ENCODE data around the gene KAZN.
A peak's percentile ranks its signal among the peaks of the same experiment; 100 is the strongest.

Gene KAZN

DNA sequence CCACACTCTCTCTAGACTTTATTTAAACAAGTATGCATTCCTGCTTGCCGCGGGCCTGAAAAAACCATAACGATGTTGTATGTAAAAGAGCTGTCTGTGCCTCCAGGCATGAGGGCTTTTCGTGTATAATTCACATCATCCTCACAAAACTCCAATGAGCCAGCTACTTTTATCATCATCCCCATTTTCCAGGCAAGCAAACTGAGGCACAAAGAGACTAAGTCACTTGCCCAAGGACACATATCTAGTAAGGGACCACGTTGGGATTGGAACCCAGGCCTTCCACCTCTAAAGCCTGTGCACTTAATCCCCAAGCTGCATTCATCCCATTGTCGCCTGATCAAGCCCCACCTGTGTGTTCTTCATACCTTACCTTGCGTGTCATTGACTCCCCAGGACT, 226.9 kb downstream of the KAZN start:
- DNase-seq (ENCODE audit: low spot score): no peak

- DNase-seq (ENCODE audit: low spot score): no peak
Observed at GRCh38 chr1:14826172-14826636, 227.7 kb downstream of the KAZN start.

- no peak for DNase-seq (ENCODE audit: low spot score)
Observed at GRCh38 chr1:14826731-14827326, 228.3 kb downstream of the KAZN start.

DNA sequence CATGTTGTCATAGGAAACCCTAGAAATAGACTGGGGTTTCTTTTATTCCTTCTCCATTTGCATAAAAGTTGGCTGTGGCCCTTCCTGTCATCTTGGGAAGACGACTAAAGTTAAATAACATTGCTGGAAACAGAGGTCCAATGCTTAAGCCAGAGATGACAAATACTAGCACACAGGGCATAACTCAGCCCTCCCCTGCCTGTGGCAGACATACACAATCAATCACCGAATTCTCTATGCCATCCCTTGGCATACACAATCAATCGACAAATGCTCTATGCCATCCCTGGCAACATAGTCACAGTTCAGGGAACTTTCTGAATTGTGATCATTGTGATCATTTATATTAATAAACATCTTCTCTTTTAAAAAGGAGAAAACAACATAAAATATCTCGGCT, 229.4 kb downstream of the KAZN start:
- no peak for DNase-seq (ENCODE audit: low spot score)

DNA sequence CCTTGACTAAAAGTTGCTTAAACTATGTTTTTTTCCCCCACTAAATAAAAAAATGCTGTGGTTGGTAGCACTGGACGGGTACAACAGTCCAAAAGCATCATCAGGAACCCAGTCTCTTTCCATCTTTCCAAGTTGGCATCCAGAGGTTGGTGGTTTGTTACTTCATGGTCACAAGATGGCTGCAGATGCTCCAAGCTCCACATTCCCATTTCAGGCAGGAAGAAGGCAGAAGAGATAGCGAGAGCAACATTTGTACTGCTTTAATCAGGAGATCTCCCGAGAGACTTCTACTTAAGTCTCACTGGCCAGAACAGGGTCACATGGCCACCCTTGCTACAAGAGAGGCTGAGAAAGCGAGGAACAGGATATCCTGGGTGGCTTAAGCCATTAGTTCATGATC, 230.2 kb downstream of the KAZN start:
- DNase-seq (ENCODE audit: low spot score): no peak

GRCh38 chr1:14835725-14836124, 237.2 kb downstream of the KAZN start:
- DNase-seq (ENCODE audit: low spot score): no peak

- no peak for DNase-seq (ENCODE audit: low spot score)
Observed at GRCh38 chr1:14836426-14837140, 238.1 kb downstream of the KAZN start.

DNA sequence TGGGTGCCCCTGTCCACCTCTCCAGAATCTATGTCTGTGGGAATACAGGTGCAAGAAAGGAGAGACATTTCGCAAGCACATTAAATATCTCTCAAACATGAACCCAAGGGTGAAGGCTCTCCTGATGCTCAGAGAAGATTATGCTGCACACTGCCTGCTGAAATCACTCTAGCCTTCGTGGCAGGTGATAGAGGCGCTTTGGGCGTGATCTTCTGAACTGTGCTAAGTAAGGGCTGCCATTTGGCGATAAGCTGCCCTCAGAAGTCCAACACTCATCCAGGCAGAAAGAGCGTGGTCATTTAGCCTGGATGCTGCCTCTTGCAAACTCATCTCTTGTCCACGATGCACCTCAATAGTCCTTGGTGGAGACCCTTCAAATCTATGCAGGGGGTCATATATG, 241.9 kb downstream of the KAZN start:
- no peak for DNase-seq (ENCODE audit: low spot score)

DNA sequence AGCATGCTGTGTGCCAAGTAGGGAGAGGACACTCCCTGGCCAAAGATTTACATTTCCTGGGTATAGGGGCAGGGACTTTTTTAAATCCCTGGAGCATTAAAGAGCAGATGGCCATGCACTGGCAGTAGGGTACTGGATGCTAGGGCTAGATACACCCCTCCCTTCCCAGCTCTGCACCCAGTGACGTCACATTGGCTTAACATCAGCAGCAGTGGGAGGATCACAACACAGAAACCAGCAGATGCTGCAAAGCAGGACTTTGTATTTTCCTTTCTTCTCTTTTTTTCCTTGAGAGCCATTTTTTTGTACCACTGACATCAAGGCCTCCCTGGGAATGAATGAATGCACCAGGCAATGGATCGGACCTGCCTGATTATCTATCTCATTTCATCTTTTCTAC, 243.0 kb downstream of the KAZN start:
- DNase-seq (ENCODE audit: low spot score): no peak

DNA sequence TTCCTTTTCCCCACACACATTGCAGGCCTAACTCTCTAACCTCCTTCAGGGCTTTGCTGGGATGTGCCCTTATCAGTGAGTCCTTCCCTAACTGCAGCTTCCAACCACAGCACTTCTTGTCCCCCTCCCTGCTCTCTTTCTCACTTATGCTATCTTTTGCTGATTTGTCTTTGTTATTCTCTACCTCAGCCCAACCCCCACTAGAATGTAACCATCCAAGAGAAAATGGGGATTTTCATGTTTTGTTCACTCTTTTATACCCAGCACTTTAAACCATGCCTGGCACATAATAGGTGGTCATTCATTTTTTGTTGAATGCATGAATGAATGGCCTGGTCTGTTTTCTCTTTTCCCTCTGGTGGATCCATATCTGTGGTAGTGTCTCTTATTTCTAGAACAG, 243.5 kb downstream of the KAZN start:
- DNase-seq (ENCODE audit: low spot score): no peak

DNA sequence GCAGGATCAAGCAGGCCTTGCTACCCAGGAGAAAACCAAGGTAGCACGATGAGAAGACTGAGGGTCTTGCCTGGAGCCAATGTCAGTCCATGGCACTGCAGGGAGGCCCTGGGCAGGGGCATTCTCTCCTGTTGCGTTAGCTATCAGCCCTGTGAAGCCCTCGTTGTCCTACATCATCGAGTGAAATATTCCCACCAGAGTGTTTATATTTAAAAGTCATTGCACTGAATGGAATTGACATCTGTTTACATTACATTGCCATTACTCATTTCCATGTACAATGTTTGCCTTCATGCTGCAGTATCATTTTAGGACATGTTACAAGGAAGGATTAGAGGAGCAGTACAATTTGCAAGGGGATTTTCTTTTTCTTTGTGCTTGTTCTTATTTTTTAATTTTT, 243.9 kb downstream of the KAZN start:
- no peak for DNase-seq (ENCODE audit: low spot score)

GRCh38 chr1:14842891-14843290, 244.4 kb downstream of the KAZN start:
- no peak for DNase-seq (ENCODE audit: low spot score)

DNA sequence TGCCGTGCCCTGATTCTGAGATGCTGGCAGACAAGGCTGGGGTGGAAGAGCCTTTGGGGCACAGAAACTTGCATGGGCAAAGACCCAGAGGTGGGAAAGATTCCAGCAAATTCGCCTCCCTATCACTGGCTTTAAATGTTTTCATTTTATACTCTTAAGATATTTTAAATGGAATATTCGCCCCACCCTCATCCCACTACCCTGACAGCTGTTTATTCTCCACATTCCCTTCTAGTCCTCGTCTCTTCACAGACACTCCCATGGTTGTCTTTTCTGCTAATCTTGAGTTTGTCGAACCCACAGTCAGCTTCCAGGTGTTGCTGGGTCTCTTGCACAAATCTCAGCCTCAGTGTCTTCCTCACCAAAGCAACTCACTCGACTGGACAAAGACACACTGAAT, 245.0 kb downstream of the KAZN start:
- DNase-seq (ENCODE audit: low spot score): no peak

GRCh38 chr1:14844356-14844755, 245.9 kb downstream of the KAZN start:
- no peak for DNase-seq (ENCODE audit: low spot score)

- no peak for DNase-seq (ENCODE audit: low spot score)
Observed at GRCh38 chr1:14844923-14845617, 246.6 kb downstream of the KAZN start.

DNA sequence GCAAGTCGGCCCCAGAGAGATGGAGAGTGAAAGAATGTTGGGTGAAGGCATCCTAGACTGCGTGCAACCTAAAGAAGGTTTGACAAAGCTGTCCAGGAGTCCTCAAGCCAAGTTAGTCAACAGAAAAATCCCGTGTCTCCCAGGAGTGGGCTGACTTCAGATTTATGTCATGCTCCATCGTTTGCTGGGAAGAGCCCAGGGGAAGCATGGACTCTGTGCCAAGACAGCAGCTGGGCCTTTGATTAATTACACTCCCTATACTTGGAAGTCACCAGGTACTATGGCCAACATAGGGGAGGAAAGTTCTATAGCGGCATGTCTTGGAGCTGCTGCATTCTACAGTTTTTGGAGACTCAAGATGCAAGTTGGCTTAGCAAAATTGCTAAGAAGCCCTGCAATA, 247.4 kb downstream of the KAZN start:
- DNase-seq (ENCODE audit: low spot score): no peak

DNA sequence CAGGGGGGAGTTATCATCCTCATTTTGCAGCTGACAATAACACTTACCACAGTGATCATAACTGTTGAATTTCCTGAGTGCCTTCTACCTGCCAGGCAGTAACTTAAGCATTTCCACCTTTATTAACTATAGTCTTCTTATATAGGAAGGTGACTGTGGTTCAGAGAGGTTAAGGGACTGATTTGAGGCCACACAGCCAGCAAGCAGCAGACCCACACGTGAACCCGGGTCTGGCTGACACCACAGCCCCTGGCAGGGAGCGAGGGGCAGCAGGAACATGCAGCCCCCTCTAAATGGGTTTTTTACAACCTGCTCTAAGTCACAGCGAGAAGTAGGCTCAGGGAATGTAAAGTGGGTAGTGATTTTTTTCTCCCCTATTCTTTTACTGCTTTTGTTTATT, 248.2 kb downstream of the KAZN start:
- no peak for DNase-seq (ENCODE audit: low spot score)

DNA sequence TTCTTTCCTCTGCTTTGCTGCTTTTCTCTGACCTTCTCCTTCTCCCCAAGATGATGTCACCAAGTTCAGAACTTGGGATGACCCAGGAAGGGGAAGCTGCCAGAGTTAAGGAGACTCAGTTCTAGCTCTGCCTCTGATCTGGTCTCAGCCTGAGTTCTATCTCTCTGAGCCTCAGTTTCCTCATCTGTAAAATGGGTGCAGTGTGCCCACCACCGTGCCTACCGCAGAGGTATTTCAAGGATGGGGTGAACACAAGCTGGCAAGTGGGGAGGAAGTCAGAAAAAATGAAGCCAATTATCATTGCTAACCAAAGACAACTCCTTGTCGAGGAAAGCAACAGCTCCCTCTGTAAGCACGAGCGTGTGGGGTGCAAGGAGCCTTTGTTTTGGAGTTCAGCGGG, 249.7 kb downstream of the KAZN start:
- DNase-seq (ENCODE audit: low spot score): no peak

DNA sequence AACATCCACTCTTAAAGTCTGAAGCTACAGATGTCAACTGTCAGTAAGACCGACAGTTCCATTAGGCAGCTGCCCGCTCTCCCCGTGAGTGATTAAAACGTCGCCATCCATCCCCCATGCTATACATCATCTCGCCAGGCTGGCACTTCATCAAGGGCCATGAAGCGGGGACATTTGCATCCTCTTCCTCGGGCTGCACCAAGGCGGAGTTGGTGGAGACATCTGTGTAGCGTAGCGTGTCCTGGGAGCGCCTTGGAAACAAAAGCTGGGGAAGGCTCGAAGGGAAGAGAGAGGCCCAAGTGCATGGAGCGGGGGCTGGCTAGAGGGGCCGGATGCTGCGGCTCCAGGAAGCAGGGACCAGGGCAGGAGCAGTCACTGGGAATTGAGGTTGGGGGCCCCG, 250.1 kb downstream of the KAZN start:
- peak; percentile 49 for DNase-seq (ENCODE audit: low spot score)

DNA sequence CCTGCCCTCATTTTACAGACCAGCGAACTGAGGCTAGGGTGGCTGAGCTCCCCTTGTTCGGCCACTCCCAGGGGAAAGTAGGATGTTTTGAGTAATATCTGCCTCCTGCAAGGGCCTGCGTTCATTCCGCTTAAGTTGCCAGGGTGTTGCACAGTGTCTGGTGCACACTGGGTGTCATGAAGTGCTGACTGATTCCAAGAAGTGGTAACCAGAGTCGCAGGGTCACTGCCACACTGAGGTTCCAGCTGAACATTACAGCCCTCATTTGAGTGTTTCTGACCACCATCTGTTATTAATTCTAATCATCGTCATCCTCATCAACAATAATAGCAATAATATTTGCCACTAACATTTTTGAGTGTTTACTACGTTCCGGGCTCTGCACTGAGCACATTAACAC, 250.6 kb downstream of the KAZN start:
- no peak for DNase-seq (ENCODE audit: low spot score)

GRCh38 chr1:14850563-14850962, 252.1 kb downstream of the KAZN start:
- DNase-seq (ENCODE audit: low spot score): no peak

GRCh38 chr1:14851760-14852159, 253.3 kb downstream of the KAZN start:
- no peak for DNase-seq (ENCODE audit: low spot score)

DNA sequence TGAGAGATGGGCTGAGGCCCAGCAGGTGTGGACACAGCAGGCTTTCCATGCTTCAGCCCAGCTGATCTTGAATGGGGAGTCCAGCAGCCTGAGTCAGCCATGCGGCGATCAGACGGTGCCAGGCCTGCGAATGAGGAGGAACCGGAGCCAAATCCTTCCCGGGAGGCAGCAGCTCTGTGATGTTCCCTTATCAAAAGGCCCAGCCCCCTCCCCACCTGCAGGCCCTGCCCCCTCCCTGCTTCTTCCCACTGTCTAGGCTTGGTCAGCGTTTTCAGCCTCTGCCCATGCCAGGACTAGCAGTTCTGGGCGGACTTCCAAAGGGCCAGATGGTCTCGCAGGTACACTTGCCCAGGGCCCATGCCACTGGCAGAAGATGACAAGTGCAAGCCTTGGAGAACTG, 253.8 kb downstream of the KAZN start:
- no peak for DNase-seq (ENCODE audit: low spot score)
